CD4-positive, CD25-positive, alpha-beta regulatory T cell (primary cell): ENCODE data around the gene SLC39A13. TPM values are rescaled to one million over a fixed set of nuclear protein-coding genes. Genes with fewer than 3 reads are reported as not detected.

Experiments
- ATAC-seq, 2 donors: fragments of 150-1000 bp; cut with Tn5 transposase; one replicate each; pipeline ENCODE4 v1.10.0; 2021; ENCODE audit warnings: low read depth in 2 of 2, moderate number of reproducible peaks in 2 of 2, moderate library complexity in 1 of 2
- DNase-seq, 3 donors: peaks; one replicate each; pipeline versions ENCODE4 v3.0.0 to v3.0.0-alpha.2; 2012 to 2022; ENCODE audit warnings: mixed read lengths in 1 of 3
- H3K27ac ChIP-seq: one replicate; pipeline ENCODE4 v1.7.0; 2013; ENCODE audit warnings: mild to moderate bottlenecking, low read length; ENCODE audit not compliant: insufficient read depth, poor library complexity, severe bottlenecking
- H3K27me3 ChIP-seq: one replicate; pipeline ENCODE4 v1.7.0; 2013; ENCODE audit warnings: low read length; ENCODE audit not compliant: control insufficient read depth, insufficient read depth
- H3K36me3 ChIP-seq: one replicate; pipeline ENCODE4 v1.7.0; 2013; ENCODE audit warnings: mild to moderate bottlenecking, low read length, moderate library complexity; ENCODE audit not compliant: control insufficient read depth, insufficient read depth
- H3K4me1 ChIP-seq: 2 replicates; pipeline ENCODE4 v1.7.0; 2013; ENCODE audit warnings: mild to moderate bottlenecking, low read length; ENCODE audit not compliant: insufficient read depth, control insufficient read depth, poor library complexity, severe bottlenecking
- H3K4me3 ChIP-seq: one replicate; pipeline ENCODE4 v1.7.0; 2013; ENCODE audit warnings: low read depth, mild to moderate bottlenecking, low read length, moderate library complexity
- H3K9me3 ChIP-seq, 2 experiments: 1 replicate in 1 of 2; 2 replicates in 1 of 2; pipeline ENCODE4 v1.7.0; 2013; ENCODE audit warnings: low read length in 2 of 2, mild to moderate bottlenecking in 1 of 2, moderate library complexity in 1 of 2; ENCODE audit not compliant: control insufficient read depth in 2 of 2
- H3K27ac Mint-ChIP-seq, 3 donors: one replicate each; pipeline ENCODE4 v1.8.0; 2020 to 2022; ENCODE audit warnings: mild to moderate bottlenecking in 3 of 3, mixed read lengths in 3 of 3, moderate library complexity in 2 of 3
- H3K27me3 Mint-ChIP-seq: one replicate; pipeline ENCODE4 v1.8.0; 2022; ENCODE audit warnings: mild to moderate bottlenecking, mixed read lengths
- H3K36me3 Mint-ChIP-seq: one replicate; pipeline ENCODE4 v1.8.0; 2020; ENCODE audit warnings: mixed read lengths
- H3K4me1 Mint-ChIP-seq, 4 donors: one replicate each; pipeline ENCODE4 v1.8.0; 2020 to 2022; ENCODE audit warnings: mixed read lengths in 4 of 4, mild to moderate bottlenecking in 1 of 4
- H3K4me3 Mint-ChIP-seq, 4 donors: one replicate each; pipeline ENCODE4 v1.8.0; 2020 to 2022; ENCODE audit warnings: mild to moderate bottlenecking in 4 of 4, mixed read lengths in 4 of 4, moderate library complexity in 3 of 4
- H3K9me3 Mint-ChIP-seq, 7 donors: one replicate each; pipeline ENCODE4 v1.8.0; 2020 to 2022; ENCODE audit warnings: mixed read lengths in 7 of 7, mild to moderate bottlenecking in 3 of 7, moderate library complexity in 2 of 7
- polyA plus RNA-seq, 4 donors: library from polyadenylated mRNA; unstranded; fragments of 300-500 nt; fragmentation: Illumina TruSeq; gene quantifications; one replicate each; pipeline ENCODE4 v1.2.3, GENCODE V29; 2021
- total RNA-seq: library from RNA; stranded (reverse); gene quantifications from one replicate; pipeline ENCODE4 v1.2.3, GENCODE V29; 2022

SLC39A13 gene
- total and polyA plus RNA-seq, 5 donors from 2014 or later: 21.9 to 32.8 (median 24.4) TPM

DNA sequence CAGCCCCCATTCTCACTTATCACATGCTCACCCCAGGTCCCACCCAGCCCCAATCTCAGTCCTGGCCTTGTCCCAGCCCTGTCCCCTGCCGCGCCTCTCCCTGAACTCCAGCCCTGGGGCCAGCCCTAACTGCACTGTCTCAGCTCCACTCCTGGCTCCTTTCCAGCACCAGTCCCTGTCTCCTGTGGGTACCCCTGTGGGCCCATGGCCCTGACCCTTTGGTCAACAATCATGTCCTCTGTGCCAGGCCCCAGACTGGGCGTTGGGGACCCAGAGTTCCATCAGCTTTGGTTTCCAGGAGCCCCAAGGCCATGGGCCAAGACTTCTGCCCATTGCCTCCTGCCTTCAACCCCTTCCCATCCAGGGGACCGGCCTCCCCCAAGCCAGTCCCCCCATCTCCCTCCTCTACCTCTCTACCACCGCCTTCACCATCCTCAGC lies 30.8 kb upstream of the SLC39A13 start:
- H3K36me3 ChIP-seq: no peaks in the 10 kb centered on the region
- H3K4me3 Mint-ChIP-seq: no peak overlapping the region
- H3K9me3 ChIP-seq: no peaks in the 10 kb centered on the region
- peak overlapping the region in 1 of 3 donors; percentile 67 for H3K27ac Mint-ChIP-seq
- H3K9me3 Mint-ChIP-seq: no peaks in the 10 kb centered on the region
- peaks cover 0 to 11% (median 1%) of the 10 kb centered on the region in 4 donors for H3K4me1 Mint-ChIP-seq
- H3K27me3 Mint-ChIP-seq: no peaks in the 10 kb centered on the region
- no peak overlapping the region for H3K27ac ChIP-seq
- H3K36me3 Mint-ChIP-seq: no peaks in the 10 kb centered on the region
- no peak overlapping the region for H3K4me3 ChIP-seq
- ATAC-seq: no peak
- no peaks in the 10 kb centered on the region for H3K27me3 ChIP-seq
- DNase-seq: no peak
- peaks cover 6% of the 10 kb centered on the region for H3K4me1 ChIP-seq

DNA sequence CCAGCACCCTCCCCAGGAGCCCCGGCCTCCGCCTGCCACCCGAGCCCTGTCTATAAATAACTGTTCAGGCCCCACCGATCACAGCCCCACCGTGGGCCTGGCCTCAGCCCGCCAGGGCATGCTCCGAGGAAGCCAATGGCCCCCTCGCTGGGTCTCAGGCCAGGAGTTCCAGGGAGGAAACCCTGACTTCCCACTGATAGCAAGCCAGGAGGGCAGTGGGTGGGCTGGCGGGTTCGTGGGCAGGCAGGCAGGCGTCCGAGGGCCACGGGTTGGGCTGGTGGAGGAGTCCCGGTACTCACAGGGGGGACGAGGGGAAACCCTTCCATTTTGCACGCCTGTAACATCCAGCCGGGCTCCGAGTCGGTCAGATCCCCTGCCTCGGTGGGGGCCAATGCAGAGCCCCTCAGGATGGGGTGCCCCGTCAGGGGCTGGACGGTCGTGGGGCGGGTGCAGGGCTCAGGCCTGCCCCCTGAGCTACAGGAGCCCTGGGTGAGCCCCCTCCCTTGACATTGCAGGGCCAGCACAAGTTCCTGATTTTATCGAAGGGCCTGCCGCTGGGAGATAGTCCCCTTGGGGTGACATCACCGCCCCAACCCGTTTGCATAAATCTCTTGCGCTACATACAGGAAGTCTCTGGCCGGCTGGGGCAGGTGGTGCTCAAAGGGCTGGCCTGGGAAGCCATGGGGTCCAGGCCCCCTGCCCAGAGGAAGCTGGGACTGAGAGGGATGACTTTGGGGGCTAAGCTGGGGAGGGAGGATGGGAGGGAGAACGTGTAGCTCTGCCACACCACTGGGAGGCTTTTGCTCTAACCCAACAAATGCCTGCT lies 30.2 kb upstream of the SLC39A13 start, which contains the start of gene SPI1:
Gene SPI1, minus strand, starts transcription at position 538 of the 826 bp plus-strand sequence. Its CDS starts 194 bp downstream, at position 344.
- H3K27ac Mint-ChIP-seq: peak within 1 kb of the TSS in 1 of 3 donors; percentile 67
- no peaks in the 10 kb centered on the region for H3K36me3 ChIP-seq
- H3K27me3 ChIP-seq: no peaks in the 10 kb centered on the region
- H3K9me3 ChIP-seq: no peaks in the 10 kb centered on the region
- DNase-seq (peak in 1 of 3 donors; percentile 26), ATAC-seq (peak; percentile 26 to 41)
- H3K4me3 ChIP-seq: no peak within 1 kb of the TSS
- no peaks in the 10 kb centered on the region for H3K9me3 Mint-ChIP-seq
- no peak within 1 kb of the TSS for H3K27ac ChIP-seq
- peaks cover 6% of the 10 kb centered on the region for H3K4me1 ChIP-seq
- peaks cover 0 to 11% (median 1%) of the 10 kb centered on the region in 4 donors for H3K4me1 Mint-ChIP-seq
- no peaks in the 10 kb centered on the region for H3K36me3 Mint-ChIP-seq
- H3K27me3 Mint-ChIP-seq: no peaks in the 10 kb centered on the region
- H3K4me3 Mint-ChIP-seq: no peak within 1 kb of the TSS

DNA sequence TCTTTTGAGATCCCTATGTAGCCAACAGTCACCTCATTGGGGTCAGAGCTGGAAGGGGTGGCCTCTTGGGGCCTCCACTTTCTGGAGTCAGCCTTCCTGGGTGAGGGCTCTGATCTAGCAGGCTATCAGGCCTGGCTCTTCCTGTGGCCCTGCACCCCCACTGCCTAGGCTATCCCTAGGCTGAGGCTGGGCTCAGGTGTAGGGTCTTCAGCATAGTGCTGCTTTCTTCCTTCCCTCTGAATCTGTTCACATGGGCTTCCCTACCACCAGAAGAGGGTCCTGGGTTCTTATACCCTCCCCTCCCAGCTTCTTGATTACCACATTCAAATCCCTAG lies 29.6 kb upstream of the SLC39A13 start:
- no peaks in the 10 kb centered on the region for H3K36me3 Mint-ChIP-seq
- ATAC-seq: no peak
- H3K27me3 Mint-ChIP-seq: no peaks in the 10 kb centered on the region
- H3K27ac Mint-ChIP-seq: no peak overlapping the region
- Histone ChIP-seq H3K4me3 (no peak overlapping the region), H3K9me3 (no peaks in the 10 kb centered on the region), H3K27me3 (no peaks in the 10 kb centered on the region), H3K27ac (no peak overlapping the region), H3K4me1 (peaks cover 4% of the 10 kb centered on the region), H3K36me3 (no peaks in the 10 kb centered on the region)
- no peak overlapping the region for H3K4me3 Mint-ChIP-seq
- H3K9me3 Mint-ChIP-seq: no peaks in the 10 kb centered on the region
- no peak for DNase-seq
- H3K4me1 Mint-ChIP-seq: peaks cover 0 to 11% (median 1%) of the 10 kb centered on the region in 4 donors

DNA sequence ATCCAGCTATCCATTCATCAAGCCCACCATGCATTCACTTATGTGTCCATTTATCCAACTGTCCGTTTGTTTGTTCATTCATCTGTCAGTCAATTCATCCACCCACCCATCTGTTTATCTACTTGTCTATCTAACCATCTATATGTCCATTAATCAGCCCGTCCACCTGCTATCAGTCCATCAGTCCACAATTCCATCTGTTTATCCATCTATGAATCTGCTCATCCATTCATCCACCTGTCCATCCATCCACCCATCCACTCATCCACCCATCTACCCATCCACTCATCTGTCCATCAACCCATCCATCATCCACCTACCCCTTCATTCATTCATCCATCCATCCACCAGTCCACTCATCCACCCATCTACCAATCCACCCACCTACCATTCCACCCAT lies 29.1 kb upstream of the SLC39A13 start:
- Histone ChIP-seq H3K4me3 (no peak overlapping the region), H3K4me1 (no peaks in the 10 kb centered on the region), H3K27ac (no peak overlapping the region), H3K27me3 (no peaks in the 10 kb centered on the region), H3K36me3 (no peaks in the 10 kb centered on the region), H3K9me3 (no peaks in the 10 kb centered on the region)
- H3K4me3 Mint-ChIP-seq: no peak overlapping the region
- H3K27me3 Mint-ChIP-seq: no peaks in the 10 kb centered on the region
- ATAC-seq (no peak), DNase-seq (no peak)
- H3K27ac Mint-ChIP-seq: no peak overlapping the region
- H3K36me3 Mint-ChIP-seq: no peaks in the 10 kb centered on the region
- H3K9me3 Mint-ChIP-seq: no peaks in the 10 kb centered on the region
- H3K4me1 Mint-ChIP-seq: peaks cover 0 to 8% (median 1%) of the 10 kb centered on the region in 4 donors

DNA sequence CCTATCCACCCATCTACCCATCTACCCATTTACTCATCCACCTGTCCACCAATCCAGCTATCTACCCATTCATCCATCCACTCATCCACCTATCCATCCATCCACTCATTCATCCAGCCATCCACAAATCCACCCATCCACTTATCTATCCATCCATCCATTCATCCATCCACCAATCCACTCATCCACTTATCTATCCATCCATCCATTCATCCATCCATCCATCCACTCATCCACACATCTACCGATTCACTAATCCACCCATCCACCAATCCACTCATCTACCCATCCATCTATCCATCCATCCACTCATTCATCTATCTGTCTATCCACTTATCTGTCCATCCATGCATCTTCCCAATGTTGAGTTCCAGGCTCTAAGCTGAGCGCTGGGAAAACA lies 28.3 kb upstream of the SLC39A13 start:
- ATAC-seq (no peak), DNase-seq (no peak)
- H3K36me3 Mint-ChIP-seq: no peaks in the 10 kb centered on the region
- Histone ChIP-seq H3K4me1 (no peaks in the 10 kb centered on the region), H3K4me3 (no peak overlapping the region), H3K27ac (no peak overlapping the region), H3K9me3 (no peaks in the 10 kb centered on the region), H3K27me3 (no peaks in the 10 kb centered on the region), H3K36me3 (no peaks in the 10 kb centered on the region)
- no peaks in the 10 kb centered on the region for H3K27me3 Mint-ChIP-seq
- H3K4me3 Mint-ChIP-seq: no peak overlapping the region
- H3K4me1 Mint-ChIP-seq: peaks cover 0 to 8% (median 1%) of the 10 kb centered on the region in 4 donors
- H3K27ac Mint-ChIP-seq: no peak overlapping the region
- no peaks in the 10 kb centered on the region for H3K9me3 Mint-ChIP-seq

DNA sequence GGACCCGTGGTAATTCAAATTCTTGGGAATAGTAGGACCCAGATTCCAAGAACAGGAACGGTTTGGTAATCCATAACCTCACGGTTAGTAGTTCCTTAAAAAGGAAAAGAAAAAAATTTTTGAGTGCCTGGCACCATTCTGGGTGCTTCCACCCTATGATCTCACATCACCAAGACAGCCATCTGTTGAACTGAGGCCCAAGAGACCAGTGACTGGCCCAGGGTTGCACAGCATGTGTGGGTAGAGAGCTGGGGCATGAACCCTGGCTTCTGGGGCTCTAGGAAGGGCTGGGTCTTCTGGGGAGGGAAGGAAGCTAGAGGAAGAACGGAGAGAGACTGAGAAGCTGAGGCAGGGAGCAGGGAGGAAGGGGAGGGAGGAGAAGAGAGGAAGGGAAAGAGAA lies 25.3 kb upstream of the SLC39A13 start:
- no peaks in the 10 kb centered on the region for H3K9me3 Mint-ChIP-seq
- H3K27ac Mint-ChIP-seq: peak overlapping the region in 1 of 3 donors; percentile 42
- H3K27me3 ChIP-seq: no peaks in the 10 kb centered on the region
- H3K36me3 ChIP-seq: no peaks in the 10 kb centered on the region
- no peak overlapping the region for H3K27ac ChIP-seq
- H3K4me3 ChIP-seq: no peak overlapping the region
- no peaks in the 10 kb centered on the region for H3K36me3 Mint-ChIP-seq
- no peaks in the 10 kb centered on the region for H3K27me3 Mint-ChIP-seq
- H3K4me3 Mint-ChIP-seq: no peak overlapping the region
- H3K9me3 ChIP-seq: no peaks in the 10 kb centered on the region
- DNase-seq (no peak), ATAC-seq (no peak)
- peaks cover 0 to 11% (median 1%) of the 10 kb centered on the region in 4 donors for H3K4me1 Mint-ChIP-seq
- H3K4me1 ChIP-seq: no peaks in the 10 kb centered on the region

DNA sequence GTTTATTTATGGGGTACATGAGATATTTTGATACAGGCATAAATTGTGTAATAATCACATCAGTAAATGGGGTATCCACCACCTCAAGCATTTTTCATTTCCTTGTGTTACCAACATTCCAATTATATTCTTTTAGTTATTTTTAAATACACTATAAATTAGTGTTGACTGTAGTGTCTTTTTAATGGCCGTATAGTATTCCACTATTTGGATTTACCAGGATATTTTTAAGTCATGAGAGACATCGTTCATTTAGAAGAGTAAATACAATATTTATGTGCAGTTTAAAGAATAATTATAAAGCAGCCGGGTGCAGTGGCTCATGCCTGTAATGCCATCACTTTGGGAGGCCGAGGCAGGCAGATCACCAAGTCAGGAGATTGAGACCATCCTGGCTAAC lies 23.9 kb upstream of the SLC39A13 start:
- H3K36me3 Mint-ChIP-seq: no peaks in the 10 kb centered on the region
- Histone ChIP-seq H3K9me3 (no peaks in the 10 kb centered on the region), H3K27me3 (no peaks in the 10 kb centered on the region), H3K27ac (no peak overlapping the region), H3K4me3 (no peak overlapping the region), H3K36me3 (no peaks in the 10 kb centered on the region), H3K4me1 (peaks cover 4% of the 10 kb centered on the region)
- no peaks in the 10 kb centered on the region for H3K9me3 Mint-ChIP-seq
- H3K27ac Mint-ChIP-seq: no peak overlapping the region
- DNase-seq (no peak), ATAC-seq (no peak)
- H3K27me3 Mint-ChIP-seq: no peaks in the 10 kb centered on the region
- no peak overlapping the region for H3K4me3 Mint-ChIP-seq
- H3K4me1 Mint-ChIP-seq: peaks cover 0 to 16% (median 1%) of the 10 kb centered on the region in 4 donors
